Measurements from ENCODE around the gene ERFL.
A peak's percentile ranks its signal among the peaks of the same experiment; 100 is the strongest.
"Not testable (repeated sequence)": the region's sequence is repeated elsewhere in the genome, so short reads cannot be mapped to it uniquely, and the experiment has no call there.

The ERFL gene

DNA sequence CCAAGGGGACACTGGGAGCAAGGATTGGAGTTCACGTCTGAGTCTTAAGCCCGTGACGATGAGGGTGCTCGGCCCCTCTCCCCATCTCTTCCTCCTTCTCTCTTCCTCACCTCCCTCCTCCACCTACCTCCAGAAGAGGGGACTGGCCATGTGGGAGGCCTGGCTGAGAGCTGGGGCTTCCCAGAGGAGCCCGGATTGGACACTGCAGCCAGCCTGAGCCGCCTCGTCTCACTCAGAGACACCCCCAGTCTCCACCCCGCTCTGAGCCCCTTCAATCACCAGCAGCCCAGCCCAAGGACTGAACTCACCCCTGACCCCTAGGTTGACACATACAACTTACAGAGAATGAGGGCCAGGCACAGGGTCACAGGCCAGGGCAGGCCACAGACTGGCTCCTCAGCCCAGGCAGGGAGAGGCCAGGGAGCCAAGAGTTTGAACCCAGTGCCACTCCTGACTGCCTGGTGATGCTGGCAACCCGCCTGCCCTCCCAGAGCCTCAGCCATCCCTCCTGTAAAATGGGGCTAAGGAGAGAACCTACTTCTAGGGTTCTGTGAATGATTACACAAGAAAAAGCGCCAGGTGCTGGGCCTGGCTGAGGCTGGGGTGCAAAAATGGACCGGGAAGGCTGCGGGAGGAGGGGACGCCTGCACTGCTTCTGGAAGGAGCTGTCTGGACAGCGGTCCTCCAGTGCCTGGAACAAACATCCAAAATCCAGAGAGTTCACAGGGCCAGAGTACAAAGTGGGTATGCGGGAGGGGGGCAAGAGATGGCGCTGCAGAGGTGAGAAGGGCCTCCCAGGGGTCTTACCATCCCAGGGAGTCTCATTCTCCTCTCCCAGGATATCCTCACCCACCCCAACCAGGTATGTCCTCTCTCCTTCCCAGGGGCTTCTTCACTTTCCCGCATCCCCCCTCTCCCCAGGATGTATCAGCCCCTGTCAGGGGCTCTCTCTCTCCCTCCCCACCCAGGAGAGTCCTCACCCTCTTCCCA, 50.0 kb downstream of the ERFL start:
- no peak overlapping the region for H3K4me3 ChIP-seq (ENCODE audit: low read length)
- no peak for DNase-seq (ENCODE audit: low read depth)
- TF ChIP-seq, protein P1, sequence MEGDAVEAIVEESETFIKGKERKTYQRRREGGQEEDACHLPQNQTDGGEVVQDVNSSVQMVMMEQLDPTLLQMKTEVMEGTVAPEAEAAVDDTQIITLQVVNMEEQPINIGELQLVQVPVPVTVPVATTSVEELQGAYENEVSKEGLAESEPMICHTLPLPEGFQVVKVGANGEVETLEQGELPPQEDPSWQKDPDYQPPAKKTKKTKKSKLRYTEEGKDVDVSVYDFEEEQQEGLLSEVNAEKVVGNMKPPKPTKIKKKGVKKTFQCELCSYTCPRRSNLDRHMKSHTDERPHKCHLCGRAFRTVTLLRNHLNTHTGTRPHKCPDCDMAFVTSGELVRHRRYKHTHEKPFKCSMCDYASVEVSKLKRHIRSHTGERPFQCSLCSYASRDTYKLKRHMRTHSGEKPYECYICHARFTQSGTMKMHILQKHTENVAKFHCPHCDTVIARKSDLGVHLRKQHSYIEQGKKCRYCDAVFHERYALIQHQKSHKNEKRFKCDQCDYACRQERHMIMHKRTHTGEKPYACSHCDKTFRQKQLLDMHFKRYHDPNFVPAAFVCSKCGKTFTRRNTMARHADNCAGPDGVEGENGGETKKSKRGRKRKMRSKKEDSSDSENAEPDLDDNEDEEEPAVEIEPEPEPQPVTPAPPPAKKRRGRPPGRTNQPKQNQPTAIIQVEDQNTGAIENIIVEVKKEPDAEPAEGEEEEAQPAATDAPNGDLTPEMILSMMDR (conservative IDR thresholded peaks at IDR 0.05; ENCODE audit: low read length): no peak

DNA sequence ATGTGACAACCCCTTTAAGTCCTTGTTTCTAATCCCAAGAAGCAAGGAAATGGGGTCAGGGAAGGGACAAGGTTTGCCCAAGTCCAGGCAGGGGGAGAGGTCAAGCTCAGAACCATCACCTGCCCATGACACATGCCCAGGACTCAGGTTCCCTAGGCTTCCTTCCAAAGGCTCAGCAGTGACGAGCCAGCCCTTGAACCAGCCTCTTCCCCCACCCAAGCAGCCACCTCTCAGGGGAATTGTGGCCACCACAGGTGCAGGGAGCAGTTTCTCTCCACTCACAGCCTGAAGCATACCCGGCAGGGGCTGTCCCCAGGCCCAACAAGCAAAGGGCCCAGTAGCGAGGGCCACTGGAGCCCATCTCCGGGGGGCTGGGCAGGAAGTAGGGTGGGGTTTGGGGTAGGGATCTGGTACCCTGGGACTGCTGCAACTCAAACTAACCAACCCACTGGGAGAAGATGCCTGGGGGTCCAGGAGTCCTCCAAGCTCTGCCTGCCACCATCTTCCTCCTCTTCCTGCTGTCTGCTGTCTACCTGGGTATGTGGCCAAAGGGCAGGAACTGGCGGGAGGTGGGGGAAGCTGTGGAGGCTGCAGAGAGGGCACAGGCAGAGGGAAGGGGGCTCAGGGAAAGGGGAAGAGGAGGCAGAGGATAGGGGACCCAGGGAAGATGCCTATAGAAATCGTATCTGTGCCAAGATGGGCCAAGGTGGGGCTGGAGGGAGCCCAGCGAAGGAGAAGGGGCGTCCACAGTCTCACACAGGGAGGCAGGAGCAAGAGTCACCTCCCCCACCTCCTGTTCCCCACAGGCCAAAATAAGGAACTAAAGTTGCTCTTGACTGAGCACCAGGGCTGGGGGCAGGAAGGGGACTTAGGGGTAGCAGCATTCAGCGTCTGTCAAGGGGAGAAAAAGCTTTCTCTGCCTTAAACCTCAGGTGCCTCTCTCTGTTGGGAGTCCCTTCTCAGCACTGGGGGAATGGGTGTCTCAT, 51.1 kb downstream of the ERFL start, which contains the start of gene CD79A:
Gene CD79A (plus strand): TSS at position 433 of the 986 bp plus-strand sequence. CDS start 26 bp downstream, at position 459.
- no peak within 1 kb of the TSS for H3K4me3 ChIP-seq (ENCODE audit: low read length)
- TF ChIP-seq, protein P1 (conservative IDR thresholded peaks at IDR 0.05; ENCODE audit: low read length): no peak
- no peak for DNase-seq (ENCODE audit: low read depth)

DNA sequence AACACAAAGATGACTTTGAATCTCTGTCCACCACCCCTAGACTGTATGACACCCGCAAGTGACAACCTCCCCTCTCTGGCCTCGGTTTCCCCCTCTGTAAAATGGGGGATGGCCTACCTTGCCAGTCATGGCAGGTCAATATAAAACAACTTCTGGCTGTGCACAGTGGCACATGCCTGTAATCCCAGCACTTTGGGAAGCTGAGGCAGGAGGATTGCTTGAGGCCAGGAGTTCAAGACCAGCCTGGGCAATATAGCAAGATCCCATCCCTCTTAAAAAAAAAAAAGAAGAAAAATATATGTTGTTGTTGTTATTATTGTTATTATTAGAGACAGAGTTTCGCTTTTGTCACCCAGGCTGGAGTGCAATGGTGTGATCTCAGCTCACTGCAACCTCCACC, 52.3 kb downstream of the ERFL start:
- not testable (repeated sequence) for H3K4me3 ChIP-seq (ENCODE audit: low read length)

DNA sequence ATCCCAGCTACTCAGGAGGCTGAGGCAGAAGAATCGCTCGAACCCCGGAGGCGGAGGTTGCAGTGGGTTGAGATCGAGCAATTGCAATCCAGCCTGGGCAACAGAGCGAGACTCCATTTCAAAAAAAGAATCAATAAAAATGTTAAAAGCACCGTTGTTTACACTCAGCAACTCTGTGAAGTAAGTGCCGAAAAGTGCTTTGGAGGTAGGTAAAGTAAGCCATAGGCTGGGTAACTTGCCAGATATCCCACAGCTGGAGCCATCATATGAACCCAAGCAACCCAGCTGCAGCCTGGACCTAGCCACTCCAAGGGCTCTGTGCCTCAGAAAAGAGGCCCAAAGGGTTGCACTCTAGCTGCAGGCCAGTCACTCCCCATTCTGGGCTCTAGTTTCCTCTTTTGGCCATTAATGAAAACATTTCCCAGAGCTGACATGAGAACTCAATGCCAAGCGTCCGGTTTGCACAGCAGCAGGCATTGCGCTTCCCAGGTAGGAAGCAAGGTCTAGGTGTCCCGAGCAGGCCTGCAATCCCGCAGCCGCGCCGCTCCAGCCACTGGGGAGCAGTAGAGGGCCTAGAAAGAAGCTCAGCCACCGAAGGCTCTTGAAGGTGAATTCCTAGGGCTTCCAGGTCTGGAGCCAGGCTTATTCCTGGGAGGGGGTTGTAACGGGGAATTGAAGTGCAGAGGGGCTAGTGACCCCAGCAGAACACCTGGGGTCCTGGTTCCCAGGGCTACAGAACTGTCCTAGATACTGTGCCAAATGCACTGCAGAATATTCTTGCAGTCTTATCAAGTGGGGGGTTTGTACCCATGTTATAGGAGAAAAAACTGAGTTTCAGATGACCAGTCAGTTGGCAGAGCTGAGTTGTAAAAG, 55.2 kb downstream of the ERFL start:
- no peak overlapping the region for H3K4me3 ChIP-seq (ENCODE audit: low read length)
- DNase-seq (ENCODE audit: low read depth): peak; percentile 52

More for the DNA sequence above, 52.3 kb downstream of the ERFL start:
- DNase-seq (ENCODE audit: low read depth): not testable (repeated sequence)

DNA sequence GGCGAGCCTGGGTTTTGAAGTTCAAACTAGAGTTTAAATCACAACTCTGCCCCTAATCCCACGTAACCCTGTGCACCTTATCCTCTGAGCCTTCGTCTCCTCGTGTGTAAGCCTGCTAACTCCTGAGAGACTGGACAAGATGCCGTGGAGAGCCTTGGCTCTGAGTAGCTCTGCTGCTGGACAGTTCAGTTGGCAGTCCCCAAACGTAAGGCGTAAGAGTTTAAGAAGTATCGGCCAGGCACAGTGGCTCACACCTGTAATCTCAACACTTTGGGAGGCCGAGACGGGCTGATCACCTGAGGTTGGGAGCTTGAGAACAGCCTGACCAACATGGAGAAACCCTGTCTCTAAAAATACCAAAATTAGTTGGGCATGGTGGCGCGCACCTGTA, 55.9 kb downstream of the ERFL start:
- DNase-seq (ENCODE audit: low read depth): no peak
- TF ChIP-seq, protein P1 (conservative IDR thresholded peaks at IDR 0.05; ENCODE audit: low read length): no peak
- H3K4me3 ChIP-seq (ENCODE audit: low read length): no peak overlapping the region

More for the DNA sequence above, 55.2 kb downstream of the ERFL start:
- TF ChIP-seq, protein P1 (conservative IDR thresholded peaks at IDR 0.05; ENCODE audit: low read length): peak; percentile 65

DNA sequence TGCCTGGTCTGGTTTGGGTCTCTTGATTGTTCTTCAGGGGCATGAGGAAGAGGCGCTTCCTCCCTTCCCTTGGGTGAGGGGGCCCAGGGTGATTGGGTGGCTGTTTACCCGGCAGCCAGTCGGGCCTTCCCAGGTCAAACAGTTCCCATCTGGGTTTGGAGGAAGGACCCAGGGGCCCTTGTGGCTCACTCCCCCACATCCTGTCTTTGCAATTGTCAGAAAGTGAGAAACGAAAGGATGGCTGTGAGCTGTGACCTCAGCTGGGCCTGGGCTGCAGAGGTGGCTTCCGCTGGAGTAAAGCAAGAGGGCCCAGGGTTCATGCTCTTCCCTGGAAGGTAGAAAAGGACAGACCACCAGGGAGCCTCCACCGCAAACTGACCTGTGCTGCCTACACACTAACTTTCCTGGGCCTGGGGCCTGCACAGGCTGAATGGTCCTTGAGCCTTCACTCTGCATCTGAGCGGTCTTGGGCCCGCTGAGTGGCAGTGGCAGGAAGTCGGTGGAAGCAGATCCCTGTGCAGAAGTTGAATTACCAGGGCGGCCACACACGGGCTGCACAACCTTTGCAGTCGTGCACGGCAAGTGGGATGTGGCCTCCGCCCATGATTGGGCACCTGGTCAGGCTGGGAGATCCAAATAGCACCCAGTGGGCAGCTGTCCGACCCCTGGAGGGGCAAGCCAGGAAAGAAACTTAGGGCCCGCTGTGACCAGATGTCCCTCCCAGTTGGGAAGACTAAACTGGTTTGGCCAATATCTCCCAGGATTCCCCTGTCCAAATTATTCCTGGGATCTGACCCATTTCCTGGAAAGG, 56.5 kb downstream of the ERFL start:
- TF ChIP-seq, protein P1 (conservative IDR thresholded peaks at IDR 0.05; ENCODE audit: low read length): no peak
- no peak for DNase-seq (ENCODE audit: low read depth)

More for the DNA sequence above, 56.5 kb downstream of the ERFL start:
- H3K4me3 ChIP-seq (ENCODE audit: low read length): no peak overlapping the region
